HG02981 (cell line): ENCODE data around the gene CHRNE.
"Not testable (repeated sequence)": the region's sequence is repeated elsewhere in the genome, so short reads cannot be mapped to it uniquely, and the experiment has no call there.

Experiments used
- ATAC-seq: cut with Tn5 transposase; IDR thresholded peaks from one replicate; pipeline ENCODE4 v1.9.1; 2021; ENCODE audit warnings: mild to moderate bottlenecking, moderate library complexity; ENCODE audit not compliant: unreplicated experiment

Gene CHRNE

GRCh38 chr17:4891411-4892410, 11.2 kb downstream of the CHRNE start:
- ATAC-seq = no peak

GRCh38 chr17:4887581-4887980, 15.3 kb downstream of the CHRNE start:
- ATAC-seq = no peak

- ATAC-seq = no peak
Observed at GRCh38 chr17:4886830-4887229, 16.1 kb downstream of the CHRNE start.

DNA sequence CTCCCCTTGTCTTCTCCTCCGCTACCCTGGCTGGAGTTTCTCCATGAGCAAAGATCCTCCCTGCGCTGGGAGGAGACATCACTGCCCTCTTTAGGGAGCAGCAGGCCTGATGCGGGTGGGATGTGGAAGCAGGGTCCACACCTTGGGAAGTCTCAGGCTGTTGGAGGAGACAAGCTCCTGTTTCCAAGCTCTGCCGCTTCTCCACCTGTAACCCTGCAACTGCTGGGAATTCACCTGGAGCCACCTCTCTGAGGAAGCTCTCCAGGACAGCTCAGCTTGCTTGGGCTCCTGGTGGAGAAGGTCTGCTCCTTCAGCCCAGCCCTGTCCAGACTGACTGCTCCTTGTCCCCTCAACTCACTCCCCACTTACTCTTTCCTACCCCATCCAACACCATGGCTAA, 18.4 kb downstream of the CHRNE start:
- no peak for ATAC-seq

DNA sequence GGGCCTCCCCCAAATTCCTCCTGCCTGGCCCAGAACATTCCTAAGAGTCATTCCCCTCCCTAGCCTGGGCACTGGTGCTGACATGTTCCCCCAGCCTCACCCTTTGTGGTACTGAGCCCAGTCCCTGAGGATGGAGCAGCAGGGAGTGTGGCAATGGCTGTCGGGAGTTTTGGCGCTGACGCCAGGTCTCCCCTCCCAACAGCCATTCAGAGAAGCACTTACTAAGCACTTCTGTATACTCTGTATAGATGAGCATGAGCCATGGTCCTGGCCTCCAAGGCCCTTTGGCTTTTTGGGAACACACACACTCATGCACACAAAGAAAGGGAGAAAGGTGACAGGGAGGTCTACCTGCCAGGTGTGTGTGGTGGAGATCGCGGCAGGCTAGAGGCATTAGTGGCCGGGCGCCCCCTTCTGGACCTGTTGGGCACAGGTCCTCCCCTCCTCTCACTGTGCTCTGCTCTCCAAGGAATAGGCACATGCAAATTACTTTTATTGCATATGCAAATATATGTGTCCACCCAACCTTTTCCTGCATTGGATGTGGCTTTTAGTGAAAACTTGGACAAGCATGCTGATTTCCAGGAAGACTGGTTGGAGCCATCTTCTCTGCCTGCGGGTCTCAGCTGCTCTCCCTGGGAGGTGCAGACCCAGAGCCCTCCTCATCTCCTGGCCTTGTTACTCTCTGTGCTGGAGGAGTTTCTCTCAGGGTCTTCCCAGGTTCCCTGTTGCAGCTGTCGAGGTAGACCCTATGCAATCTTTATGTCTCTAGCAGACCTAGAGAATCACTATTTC, 20.9 kb downstream of the CHRNE start:
- no peak for ATAC-seq

- ATAC-seq = no peak
Observed at GRCh38 chr17:4880857-4881256, 22.0 kb downstream of the CHRNE start.

GRCh38 chr17:4879601-4880000, 23.3 kb downstream of the CHRNE start:
- ATAC-seq = no peak

DNA sequence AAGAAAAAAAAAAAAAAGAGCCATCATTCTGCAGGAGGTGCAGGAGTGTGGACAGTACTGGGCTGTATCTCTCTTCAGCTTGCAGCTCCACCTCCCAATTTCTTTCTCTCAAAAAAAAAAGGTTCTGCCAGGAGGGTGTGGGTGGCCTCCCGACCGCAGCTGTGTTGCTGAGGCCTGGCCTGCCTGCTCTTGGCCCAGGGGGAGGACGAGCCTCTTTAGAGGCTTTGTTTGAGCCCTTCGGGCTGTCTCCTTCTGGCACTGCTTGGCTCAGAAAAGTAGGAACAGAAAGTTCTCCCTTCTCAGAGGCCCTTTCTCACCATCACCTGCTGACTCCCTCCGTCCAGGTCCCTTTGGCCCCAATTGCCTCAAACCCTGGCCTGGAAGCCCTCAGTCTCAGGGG, 25.8 kb downstream of the CHRNE start:
- ATAC-seq = no peak

DNA sequence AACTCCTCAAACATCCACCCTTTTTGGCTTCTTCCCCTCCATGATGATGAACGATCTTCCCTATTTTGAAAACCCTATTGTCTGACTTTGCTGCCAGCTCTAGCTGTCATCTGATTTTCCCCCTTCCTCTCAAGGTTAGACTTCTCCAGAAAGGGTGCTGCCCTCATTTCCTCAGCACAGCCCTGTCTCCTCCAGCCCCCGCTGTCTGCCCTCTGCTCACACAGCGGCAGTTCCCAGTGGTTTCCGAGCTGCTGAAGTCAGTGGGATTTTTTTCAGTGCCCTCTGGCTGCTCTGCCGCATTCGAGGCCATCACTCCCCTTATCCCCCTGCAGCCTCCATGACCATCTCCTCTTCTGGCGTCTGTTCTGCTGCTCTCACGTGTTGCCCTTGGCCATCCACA, 30.1 kb downstream of the CHRNE start:
- ATAC-seq = no peak

- ATAC-seq = no peak
Observed at GRCh38 chr17:4870855-4871254, 32.0 kb downstream of the CHRNE start.

GRCh38 chr17:4869058-4869998, 33.6 kb downstream of the CHRNE start:
- not testable (repeated sequence) for ATAC-seq

GRCh38 chr17:4867535-4867934, 35.4 kb downstream of the CHRNE start:
- not testable (repeated sequence) for ATAC-seq

DNA sequence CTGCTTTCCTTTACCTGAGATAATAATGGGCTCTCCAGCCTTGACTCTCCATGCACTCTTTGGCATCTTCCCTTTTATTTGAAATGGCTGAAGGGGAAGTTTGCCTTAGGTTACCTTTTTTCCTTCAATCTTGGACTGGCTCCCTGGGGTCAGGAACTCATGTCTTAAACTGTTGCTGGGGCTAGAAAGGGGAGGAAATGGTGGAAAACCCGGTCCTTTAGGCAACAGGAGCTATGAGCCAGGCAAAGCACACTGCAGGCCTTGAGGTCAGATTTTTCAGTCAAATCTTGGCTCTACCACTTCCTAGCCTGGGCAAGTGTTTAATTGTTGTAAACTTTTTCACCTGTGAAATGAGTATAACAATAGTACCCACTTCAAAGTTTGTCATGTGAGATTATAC, 39.6 kb downstream of the CHRNE start:
- ATAC-seq = no peak

DNA sequence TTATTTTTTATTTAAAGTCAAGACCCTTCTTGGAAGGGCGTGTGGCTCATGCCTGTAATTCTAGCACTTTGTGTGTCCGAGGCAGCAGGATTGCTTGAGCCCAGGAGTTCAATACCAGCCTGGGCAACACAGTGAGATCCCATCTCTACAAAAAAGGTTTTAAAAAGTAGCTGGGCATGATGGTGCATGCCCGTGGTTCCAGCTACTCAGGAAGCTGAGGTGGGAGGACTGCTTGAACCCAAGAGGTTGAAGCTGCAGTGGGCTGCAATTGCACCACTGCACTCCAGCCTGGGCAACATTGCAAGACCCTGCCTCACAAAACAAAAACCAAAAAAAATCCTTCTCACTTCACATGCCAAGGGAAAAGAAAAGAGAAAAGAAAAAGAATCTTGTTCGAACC, 40.2 kb downstream of the CHRNE start:
- no peak for ATAC-seq

- no peak for ATAC-seq
Observed at GRCh38 chr17:4861052-4861451, 41.8 kb downstream of the CHRNE start.

- no peak for ATAC-seq
Observed at GRCh38 chr17:4860651-4861050, 42.2 kb downstream of the CHRNE start.

GRCh38 chr17:4859816-4860625, 42.9 kb downstream of the CHRNE start:
- no peak for ATAC-seq

DNA sequence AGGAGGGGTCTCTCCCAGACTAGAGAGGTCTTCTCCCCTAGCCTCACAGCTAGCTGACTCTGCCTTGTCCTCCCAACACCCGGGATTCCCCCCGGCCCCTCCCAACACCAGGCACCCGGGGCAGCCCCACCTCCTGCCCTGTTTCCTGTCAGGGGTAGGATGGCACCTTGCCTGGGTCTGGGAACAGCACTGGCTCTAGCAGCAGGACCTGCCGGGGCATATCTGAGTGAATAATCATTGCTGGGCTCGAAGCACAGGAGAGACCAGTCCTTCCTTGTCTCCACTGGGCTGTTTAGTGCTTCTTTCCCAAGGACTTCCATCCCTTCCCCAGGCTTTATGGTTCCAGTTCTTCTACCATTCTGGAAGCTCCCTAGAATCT, 44.0 kb downstream of the CHRNE start:
- ATAC-seq = no peak

GRCh38 chr17:4858068-4858881, 44.6 kb downstream of the CHRNE start:
- no peak for ATAC-seq
